HUES64 (cell line): ENCODE results near the gene TRPM8.

Experiments used
- H3K27ac ChIP-seq: 2 replicates; pipeline ENCODE4 v1.7.0; 2013; ENCODE audit warnings: low read depth, low read length, inconsistent platforms
- H3K27me3 ChIP-seq: 2 replicates; pipeline ENCODE4 v1.6.1; 2013; ENCODE audit warnings: mild to moderate bottlenecking, low read length; ENCODE audit not compliant: insufficient read depth
- H3K36me3 ChIP-seq: 2 replicates; pipeline ENCODE4 v1.6.1; 2013; ENCODE audit warnings: mild to moderate bottlenecking, low read length; ENCODE audit not compliant: insufficient read depth
- H3K4me1 ChIP-seq: 2 replicates; pipeline ENCODE4 v1.6.1; 2013; ENCODE audit warnings: mild to moderate bottlenecking, low read length, moderate library complexity; ENCODE audit not compliant: insufficient read depth
- H3K4me3 ChIP-seq: 2 replicates; pipeline ENCODE4 v1.5.1; 2013; ENCODE audit warnings: mild to moderate bottlenecking, low read length, moderate library complexity
- H3K9ac ChIP-seq: 2 replicates; pipeline ENCODE4 v1.6.1; 2013; ENCODE audit warnings: mild to moderate bottlenecking, low read depth, low read length
- H3K9me3 ChIP-seq: 2 replicates; pipeline ENCODE4 v1.6.1; 2013; ENCODE audit warnings: low read depth, low read length; ENCODE audit not compliant: insufficient read depth
- WGBS: fragments of 150-250, 120-280 bp; methylation state at CpG from one replicate; pipeline ENCODE4 v1.1.7; 2013; ENCODE audit warnings: missing lambda C conversion rate; 5-methylcytosine and 5-hydroxymethylcytosine counted together

Gene TRPM8

GRCh38 chr2:233912691-233913423, 4.3 kb upstream of the TRPM8 start:
- Histone ChIP-seq H3K27me3 (no peaks in the 10 kb centered on the region), H3K27ac (no peak overlapping the region), H3K9me3 (no peaks in the 10 kb centered on the region), H3K4me3 (no peak overlapping the region), H3K9ac (no peak overlapping the region), H3K36me3 (no peaks in the 10 kb centered on the region), H3K4me1 (peaks cover 13% of the 10 kb centered on the region; the same call in 1 of the 2 replicates)
- 26% methylated on average over 9 of the region's 9 CpGs for WGBS

GRCh38 chr2:233915128-233915527, 2.0 kb upstream of the TRPM8 start:
- Histone ChIP-seq H3K36me3 (no peaks in the 10 kb centered on the region), H3K9ac (no peak overlapping the region), H3K27ac (no peak overlapping the region), H3K4me3 (no peak overlapping the region), H3K27me3 (no peaks in the 10 kb centered on the region), H3K9me3 (no peaks in the 10 kb centered on the region), H3K4me1 (peaks cover 14% of the 10 kb centered on the region; the same call in 1 of the 2 replicates)
- WGBS = 0% methylated on average over 1 of the region's 2 CpGs

GRCh38 chr2:233919319-233919718, 2.1 kb downstream of the TRPM8 start:
- Histone ChIP-seq H3K4me1 (peaks cover 14% of the 10 kb centered on the region; the same call in 1 of the 2 replicates), H3K4me3 (no peak overlapping the region), H3K27me3 (no peaks in the 10 kb centered on the region), H3K36me3 (no peaks in the 10 kb centered on the region), H3K27ac (no peak overlapping the region), H3K9me3 (no peaks in the 10 kb centered on the region), H3K9ac (no peak overlapping the region)
- no CpG with 5 or more reads among the region's 1 CpG for WGBS

GRCh38 chr2:233919938-233920337, 2.8 kb downstream of the TRPM8 start:
- WGBS = 91% methylated on average over 3 of the region's 3 CpGs
- H3K27ac ChIP-seq = no peak overlapping the region

GRCh38 chr2:233922471-233922870, 5.3 kb downstream of the TRPM8 start:
- no peak overlapping the region for H3K27ac ChIP-seq
- no peak overlapping the region for H3K4me3 ChIP-seq
- H3K9me3 ChIP-seq = no peaks in the 10 kb centered on the region
- no peak overlapping the region for H3K9ac ChIP-seq
- no peaks in the 10 kb centered on the region for H3K27me3 ChIP-seq
- H3K4me1 ChIP-seq = peaks cover 6% of the 10 kb centered on the region; the same call in 1 of the 2 replicates
- WGBS = 100% methylated on average over 1 of the region's 1 CpG
- no peaks in the 10 kb centered on the region for H3K36me3 ChIP-seq

More at GRCh38 chr2:233919938-233920337, 2.8 kb downstream of the TRPM8 start:
- Histone ChIP-seq H3K36me3 (no peaks in the 10 kb centered on the region), H3K4me3 (no peak overlapping the region), H3K9ac (no peak overlapping the region), H3K9me3 (no peaks in the 10 kb centered on the region), H3K4me1 (peaks cover 14% of the 10 kb centered on the region; the same call in 1 of the 2 replicates), H3K27me3 (no peaks in the 10 kb centered on the region)

- no peaks in the 10 kb centered on the region for H3K27me3 ChIP-seq
- H3K4me1 ChIP-seq = peaks cover 15% of the 10 kb centered on the region
- no peaks in the 10 kb centered on the region for H3K9me3 ChIP-seq
- no peak overlapping the region for H3K27ac ChIP-seq
- H3K4me3 ChIP-seq = no peak overlapping the region
- H3K36me3 ChIP-seq = no peaks in the 10 kb centered on the region
- H3K9ac ChIP-seq = no peak overlapping the region
- 74% methylated on average over 7 of the region's 7 CpGs for WGBS
Observed at GRCh38 chr2:233925402-233925801, 8.2 kb downstream of the TRPM8 start.

- no peak overlapping the region for H3K27ac ChIP-seq
- no peaks in the 10 kb centered on the region for H3K9me3 ChIP-seq
- peaks cover 15% of the 10 kb centered on the region for H3K4me1 ChIP-seq
- 92% methylated on average over 4 of the region's 4 CpGs for WGBS
- H3K4me3 ChIP-seq = no peak overlapping the region
- no peaks in the 10 kb centered on the region for H3K27me3 ChIP-seq
- H3K9ac ChIP-seq = no peak overlapping the region
- H3K36me3 ChIP-seq = no peaks in the 10 kb centered on the region
Observed at GRCh38 chr2:233926806-233927205, 9.6 kb downstream of the TRPM8 start.

GRCh38 chr2:233928594-233929351, 11.6 kb downstream of the TRPM8 start:
- peaks cover 15% of the 10 kb centered on the region for H3K4me1 ChIP-seq
- H3K36me3 ChIP-seq = no peaks in the 10 kb centered on the region
- H3K4me3 ChIP-seq = no peak overlapping the region
- H3K27me3 ChIP-seq = no peaks in the 10 kb centered on the region
- H3K27ac ChIP-seq = peak overlapping the region; percentile 17; the same call in 1 of the 2 replicates
- H3K9ac ChIP-seq = no peak overlapping the region
- 46% methylated on average over 7 of the region's 7 CpGs for WGBS
- H3K9me3 ChIP-seq = no peaks in the 10 kb centered on the region

GRCh38 chr2:233929352-233930022, 12.3 kb downstream of the TRPM8 start:
- Histone ChIP-seq H3K27me3 (no peaks in the 10 kb centered on the region), H3K4me1 (peaks cover 15% of the 10 kb centered on the region), H3K9me3 (no peaks in the 10 kb centered on the region), H3K9ac (no peak overlapping the region), H3K36me3 (no peaks in the 10 kb centered on the region), H3K27ac (peak overlapping the region; percentile 17; the same call in 1 of the 2 replicates), H3K4me3 (no peak overlapping the region)
- WGBS = 34% methylated on average over 3 of the region's 4 CpGs

- no peaks in the 10 kb centered on the region for H3K27me3 ChIP-seq
- no peak overlapping the region for H3K4me3 ChIP-seq
- peaks cover 6% of the 10 kb centered on the region for H3K4me1 ChIP-seq
- no peak overlapping the region for H3K9ac ChIP-seq
- no peaks in the 10 kb centered on the region for H3K9me3 ChIP-seq
- H3K27ac ChIP-seq = no peak overlapping the region
- H3K36me3 ChIP-seq = no peaks in the 10 kb centered on the region
- whole genome bisulfite sequencing = 86% methylated on average over 1 of the region's 1 CpG
Observed at GRCh38 chr2:233934524-233934923, 17.4 kb downstream of the TRPM8 start.

GRCh38 chr2:233935426-233935825, 18.3 kb downstream of the TRPM8 start:
- Histone ChIP-seq H3K36me3 (no peaks in the 10 kb centered on the region), H3K27me3 (no peaks in the 10 kb centered on the region), H3K27ac (no peak overlapping the region), H3K9ac (no peak overlapping the region), H3K4me1 (no peaks in the 10 kb centered on the region), H3K9me3 (no peaks in the 10 kb centered on the region), H3K4me3 (no peak overlapping the region)
- 86% methylated on average over 1 of the region's 1 CpG for WGBS
